K562 (cell line): ENCODE results near the gene GNAT3. TPM values are rescaled to one million over a fixed set of nuclear protein-coding genes. Genes with fewer than 3 reads are reported as not detected.
A peak's percentile ranks its signal among the peaks of the same experiment; 100 is the strongest.

Experiments
- ATAC-seq: fragments of 200-7000 bp; cut with Tn5 transposase; 3 replicates; pipeline ENCODE4 v1.9.1; 2020; ENCODE audit warnings: moderate library complexity
- BruUV-seq: library from RNA; stranded (reverse); fragments of 400-500 nt; replicated peaks from 2 replicates; lab custom pipeline; 2021; lab: Mats Ljungman, UMichigan
- CTCF ChIA-PET: fragments of 300-600 bp; formaldehyde crosslinking; extraction: SDS; loops from one replicate; lab custom pipeline; 2021; ENCODE audit warnings: low intra/inter-chr PET ratio; lab: Yijun Ruan, JAX
- POLR2A ChIA-PET: fragments of 300-600, 350-650 bp; sonication (Branson Sonifier 250); formaldehyde crosslinking; extraction: SDS; loops from one replicate; lab custom pipeline; 2021; ENCODE audit warnings: antibody characterized with exemption, inconsistent platforms; lab: Yijun Ruan, JAX
- DNase-seq, 4 experiments: peaks; one replicate each; pipeline versions ENCODE4 v3.0.0 to v3.0.0-alpha.2; 2011 to 2018; ENCODE audit warnings: low spot score in 3 of 4, mixed read lengths in 3 of 4; ENCODE audit errors: extremely low read depth in 1 of 4
- FAIRE-seq: peaks from 2 replicates; lab custom pipeline; 2011; peaks lifted over from hg19 to GRCh38; lab: Jason Lieb, UNC
- H2AFZ ChIP-seq: 2 replicates; pipeline ENCODE4 v1.6.0; 2011; ENCODE audit warnings: low read depth, low read length, control low read depth, inconsistent platforms
- H3K27ac ChIP-seq: fragments of 200-600 bp; 3 replicates; pipeline ENCODE4 v1.8.0; 2011; ENCODE audit warnings: low read depth, mild to moderate bottlenecking, control low read depth, inconsistent platforms, low read length, moderate library complexity, mixed read lengths; ENCODE audit errors: extremely low read depth
- H3K27me3 ChIP-seq, 2 experiments: fragments of 300-600 bp in 1 of 2; 2 replicates in 1 of 2; 3 replicates in 1 of 2; pipeline versions ENCODE4 v1.6.0 to v1.8.0; 2011; ENCODE audit warnings: inconsistent platforms in 2 of 2, low read length in 2 of 2, mild to moderate bottlenecking in 1 of 2, mixed read lengths in 1 of 2, moderate library complexity in 1 of 2; ENCODE audit not compliant: control insufficient read depth in 2 of 2, insufficient read depth in 2 of 2
- H3K36me3 ChIP-seq: fragments of 300-600 bp; 3 replicates; pipeline ENCODE4 v1.8.0; 2011; ENCODE audit warnings: mild to moderate bottlenecking, low read length, inconsistent platforms; ENCODE audit not compliant: control insufficient read depth, insufficient read depth
- H3K4me1 ChIP-seq, 2 experiments: fragments of 200-600 bp in 1 of 2; replicated peaks in 1 of 2; 2 replicates in 1 of 2; 3 replicates in 1 of 2; pipeline versions ENCODE4 v1.5.1 to v1.8.0; 2011; ENCODE audit warnings: inconsistent platforms in 2 of 2, low read length in 2 of 2, mild to moderate bottlenecking in 1 of 2, mixed read lengths in 1 of 2, moderate library complexity in 1 of 2; ENCODE audit not compliant: control insufficient read depth in 2 of 2, insufficient read depth in 2 of 2
- H3K4me2 ChIP-seq: 2 replicates; pipeline ENCODE4 v1.6.1; 2011; ENCODE audit warnings: low read length, control low read depth, inconsistent platforms, mixed read lengths; ENCODE audit not compliant: insufficient read depth
- H3K4me3 ChIP-seq: fragments of 200-600 bp; sonication (generic), shearing (Covaris generic); 2 replicates; pipeline ENCODE4 v1.5.1; 2016; ENCODE audit warnings: control low read depth, inconsistent platforms
- H3K79me2 ChIP-seq: fragments of 200-600 bp; 3 replicates; pipeline ENCODE4 v1.8.0; 2011; ENCODE audit warnings: low read length, inconsistent platforms; ENCODE audit not compliant: control insufficient read depth, insufficient read depth
- H3K9ac ChIP-seq, 2 experiments: 2 replicates each; pipeline versions ENCODE4 v1.6.0 to v1.6.1; 2011; ENCODE audit warnings: low read depth in 2 of 2, low read length in 2 of 2, control low read depth in 1 of 2, inconsistent platforms in 1 of 2, mild to moderate bottlenecking in 1 of 2, mixed read lengths in 1 of 2; ENCODE audit not compliant: insufficient read depth in 1 of 2
- H3K9me1 ChIP-seq: one replicate; pipeline ENCODE4 v1.6.0; 2011; ENCODE audit warnings: inconsistent platforms, mild to moderate bottlenecking, low read length, moderate library complexity; ENCODE audit not compliant: control insufficient read depth, insufficient read depth
- H3K9me3 ChIP-seq: replicated peaks from 2 replicates; pipeline ENCODE4 v1.5.1; 2011; ENCODE audit warnings: low read depth, low read length, inconsistent platforms; ENCODE audit not compliant: control insufficient read depth, insufficient read depth
- H4K20me1 ChIP-seq: replicated peaks from 2 replicates; pipeline ENCODE4 v1.6.1; 2011; ENCODE audit warnings: low read length, inconsistent platforms, mixed read lengths; ENCODE audit not compliant: control insufficient read depth, insufficient read depth
- CTCF ChIP-seq, 3 experiments: IDR thresholded peaks in 2 of 3; conservative IDR thresholded peaks in 1 of 3; 2 replicates each; pipeline ENCODE4 v1.5.1; 2011 to 2012; ENCODE audit warnings: low read length in 3 of 3, mild to moderate bottlenecking in 3 of 3, control low read depth in 2 of 3, improper control_type of control experiment in 1 of 3, inconsistent platforms in 1 of 3, low read depth in 1 of 3, mixed read lengths in 1 of 3, moderate library complexity in 1 of 3; ENCODE audit not compliant: insufficient read depth in 2 of 3
- DEAF1 ChIP-seq: fragments of 450-650 bp; formaldehyde crosslinking; IDR thresholded peaks from 2 replicates; pipeline ENCODE4 v1.4.0; 2020; ENCODE audit warnings: mild to moderate bottlenecking, moderate library complexity
- GATAD2B ChIP-seq: fragments of 450-650 bp; IDR thresholded peaks from 2 replicates; pipeline ENCODE4 v1.6.1; 2017; ENCODE audit warnings: mild to moderate bottlenecking, borderline replicate concordance
- HBP1 ChIP-seq: fragments of 450-650 bp; formaldehyde crosslinking; IDR thresholded peaks from 2 replicates; pipeline ENCODE4 v1.4.0; 2022; ENCODE audit warnings: missing genetic modification characterization
- MBD1 ChIP-seq: fragments of 250-450 bp; sonication (Bioruptor Pico); IDR thresholded peaks from 2 replicates; pipeline ENCODE4 v1.8.0; 2022; ENCODE audit warnings: inconsistent platforms
- PHB ChIP-seq: fragments of 250-450 bp; sonication (Bioruptor Pico); IDR thresholded peaks from 2 replicates; pipeline ENCODE4 v1.5.0; 2021
- RAD21 ChIP-seq, 2 experiments: fragments of 250-450 bp in 1 of 2; fragments of 450-650 bp in 1 of 2; sonication (Bioruptor Pico) in 1 of 2; formaldehyde crosslinking in 1 of 2; IDR thresholded peaks in 1 of 2; conservative IDR thresholded peaks in 1 of 2; 2 replicates each; pipeline versions ENCODE4 v1.4.0 to v1.8.0; 2020 to 2022; ENCODE audit warnings: mild to moderate bottlenecking in 2 of 2, moderate library complexity in 1 of 2
- SNAPC5 ChIP-seq: fragments of 250-450 bp; sonication (Bioruptor Pico); IDR thresholded peaks from 2 replicates; pipeline ENCODE4 v1.8.0; 2021; ENCODE audit warnings: moderate library complexity, mild to moderate bottlenecking, inconsistent platforms
- ZFP30 ChIP-seq: fragments of 250-450 bp; sonication (Bioruptor Pico); IDR thresholded peaks from 2 replicates; pipeline ENCODE4 v1.8.0; 2022; ENCODE audit warnings: moderate library complexity, mild to moderate bottlenecking, inconsistent platforms, borderline replicate concordance
- ZNF354B ChIP-seq: fragments of 250-450 bp; sonication (Bioruptor Pico); IDR thresholded peaks from 2 replicates; pipeline ENCODE4 v1.4.0; 2020
- ZNF785 ChIP-seq: fragments of 250-450 bp; sonication (Bioruptor Pico); IDR thresholded peaks from 2 replicates; pipeline ENCODE4 v1.4.0; 2020; ENCODE audit warnings: mild to moderate bottlenecking
- WGBS: fragments of 100-300 bp; shearing (Covaris generic); methylation state at CpG from one replicate; pipeline ENCODE4 v1.1.6; 2016; ENCODE audit warnings: low coverage, mixed read lengths; ENCODE audit not compliant: insufficient coverage; ENCODE audit errors: missing lambda C conversion rate; 5-methylcytosine and 5-hydroxymethylcytosine counted together
- in situ Hi-C: fragments of 300-500 bp; cut with MboI; formaldehyde crosslinking; loops from 4 replicates; pipeline ENCODE4 v1.15.0; 2018; ENCODE audit warnings: inconsistent platforms, mixed read lengths
- intact Hi-C: fragments of 100-400 bp; cut with micrococcal nuclease; formaldehyde crosslinking; loops from 2 replicates; pipeline ENCODE4 v1.14.2; 2022
- polyA plus RNA-seq, 8 experiments: library from polyadenylated mRNA; depleted of rRNA in 4 of 8; stranded (reverse) in 5 of 8; unstranded in 3 of 8; fragments of >200 nt; fragmentation: Nextera tagmentation in 2 of 8; fragmentation: Illumina TruSeq in 1 of 8; extraction: Ambion mirVana in 2 of 8; extraction: Trizol in 1 of 8; gene quantifications; 2 replicates each; pipeline versions ENCODE4 v1.2.1 to v1.2.3, GENCODE V29; 2011 to 2014; ENCODE audit warnings: inconsistent platforms in 1 of 8, missing spikeins in 1 of 8
- total RNA-seq, 7 experiments: library from RNA; depleted of rRNA in 6 of 7; stranded (reverse); fragments of >200 nt in 6 of 7; fragmentation: Illumina TruSeq in 2 of 7; extraction: Trizol in 2 of 7; gene quantifications; 2 replicates each; pipeline versions ENCODE4 v1.2.1 to v1.2.3, GENCODE V29; 2011 to 2021; ENCODE audit warnings: low replicate concordance in 1 of 7

The GNAT3 gene
- total and polyA plus RNA-seq, 9 of the 15 experiments (the other 6 are each of a cell fraction or from before 2014, with no cell fraction given): not detected

- no peak for TF ChIP-seq PHB (CRISPR knock-in tag)
- TF ChIP-seq ZNF785 (CRISPR knock-in tag): no peak
- TF ChIP-seq ZFP30 (CRISPR knock-in tag): no peak
- no peak for TF ChIP-seq HBP1 (CRISPR knock-in tag)
Measured at GRCh38 chr7:80458822-80459725, 52.8 kb downstream of the GNAT3 start (continued).

GRCh38 chr7:80453699-80454340, 58.0 kb downstream of the GNAT3 start:
- no peak for ATAC-seq
- TF ChIP-seq DEAF1 (CRISPR knock-in tag) (no peak), MBD1 (CRISPR knock-in tag) (no peak), GATAD2B (no peak), CTCF (IDR thresholded peaks at IDR 0.05 in 2 of 3, conservative IDR thresholded peaks at IDR 0.05 in 1 of 3; ENCODE audit: insufficient read depth in 2 of 3, low read depth in 1 of 3, low read length in 3 of 3) (peak in 1 of 3 experiments; percentile 29; a peak in 1 of 6 replicates), SNAPC5 (CRISPR knock-in tag) (no peak), RAD21 (CRISPR knock-in tag; conservative IDR thresholded peaks at IDR 0.05 in 1 of 2, IDR thresholded peaks at IDR 0.05 in 1 of 2) (peak in 1 of 2 experiments; percentile 45; a peak in 2 of 4 replicates), ZNF354B (CRISPR knock-in tag) (no peak)

More at GRCh38 chr7:80453699-80454340, 58.0 kb downstream of the GNAT3 start:
- Histone ChIP-seq H3K9me1 (no peaks in the 10 kb centered on the region), H3K4me3 (no peak overlapping the region), H2AFZ (no peak overlapping the region), H3K9me3 (no peaks in the 10 kb centered on the region; the same call in none of the 2 replicates), H3K9ac (no peak overlapping the region), H4K20me1 (no peaks in the 10 kb centered on the region), H3K27me3 (no peaks in the 10 kb centered on the region), H3K36me3 (no peaks in the 10 kb centered on the region), H3K27ac (no peak overlapping the region), H3K4me1 (no peaks in the 10 kb centered on the region), H3K79me2 (no peaks in the 10 kb centered on the region), H3K4me2 (no peak overlapping the region)
- intact Hi-C loops (loop anchor here (2.0 kb wide), 1 partner anchor 393 kb away; no protein-coding TSS in a partner anchor), in situ Hi-C loops (no loop called here)
- BruUV-seq: no TSS peak
- ChIA-PET CTCF (no interaction called here), POLR2A (no interaction called here)
- DNase-seq (peak in 1 of 4 experiments; percentile 7), FAIRE-seq (peak; percentile 58)
- 0% methylated on average over 2 of the region's 2 CpGs for WGBS
